ENCODE results near the gene PRM2. TPM values are rescaled to one million over a fixed set of nuclear protein-coding genes. Genes with fewer than 3 reads are reported as not detected.

Gene PRM2
- total RNA-seq, 1 donor from 2014 or later: not detected

- H3K9me3 Mint-ChIP-seq: no peaks in the 10 kb centered on the region
- H3K36me3 Mint-ChIP-seq: no peaks in the 10 kb centered on the region
- no peaks in the 10 kb centered on the region for H3K27me3 Mint-ChIP-seq (ENCODE audit: low read depth)
- no peak overlapping the region for H3K4me3 Mint-ChIP-seq
- H3K4me1 Mint-ChIP-seq: no peaks in the 10 kb centered on the region
- no peak overlapping the region for H3K27ac Mint-ChIP-seq
- no peak for TF ChIP-seq CTCF (IDR thresholded peaks at IDR 0.05; ENCODE audit: unreplicated experiment)
- no peak for DNase-seq (ENCODE audit: low spot score in 2 of 2, unreplicated experiment in 2 of 2)
These were observed 31.0 kb downstream of the PRM2 start for GRCh38 chr16:11245222-11245737.

GRCh38 chr16:11242658-11243057, 33.6 kb downstream of the PRM2 start:
- no peak for TF ChIP-seq CTCF (IDR thresholded peaks at IDR 0.05; ENCODE audit: unreplicated experiment)
- no peak overlapping the region for H3K27ac Mint-ChIP-seq
- no peak for DNase-seq (ENCODE audit: low spot score in 2 of 2, unreplicated experiment in 2 of 2)
- no peaks in the 10 kb centered on the region for H3K36me3 Mint-ChIP-seq
- H3K27me3 Mint-ChIP-seq (ENCODE audit: low read depth): no peaks in the 10 kb centered on the region
- no peaks in the 10 kb centered on the region for H3K9me3 Mint-ChIP-seq
- no peaks in the 10 kb centered on the region for H3K4me1 Mint-ChIP-seq
- no peak overlapping the region for H3K4me3 Mint-ChIP-seq

GRCh38 chr16:11241480-11242204, 34.6 kb downstream of the PRM2 start:
- no peak for TF ChIP-seq CTCF (IDR thresholded peaks at IDR 0.05; ENCODE audit: unreplicated experiment)
- no peak overlapping the region for H3K27ac Mint-ChIP-seq
- DNase-seq (ENCODE audit: low spot score in 2 of 2, unreplicated experiment in 2 of 2): no peak
- no peaks in the 10 kb centered on the region for H3K36me3 Mint-ChIP-seq
- no peaks in the 10 kb centered on the region for H3K27me3 Mint-ChIP-seq (ENCODE audit: low read depth)
- H3K4me1 Mint-ChIP-seq: no peaks in the 10 kb centered on the region
- H3K9me3 Mint-ChIP-seq: no peaks in the 10 kb centered on the region
- H3K4me3 Mint-ChIP-seq: no peak overlapping the region

GRCh38 chr16:11240636-11241473, 35.4 kb downstream of the PRM2 start:
- no peak for TF ChIP-seq CTCF (IDR thresholded peaks at IDR 0.05; ENCODE audit: unreplicated experiment)
- DNase-seq (ENCODE audit: low spot score in 2 of 2, unreplicated experiment in 2 of 2): no peak
- Mint-ChIP-seq H3K4me1 (no peaks in the 10 kb centered on the region), H3K4me3 (no peak overlapping the region), H3K27me3 (ENCODE audit: low read depth) (no peaks in the 10 kb centered on the region), H3K9me3 (no peaks in the 10 kb centered on the region), H3K36me3 (no peaks in the 10 kb centered on the region), H3K27ac (no peak overlapping the region)

GRCh38 chr16:11239644-11240632, 36.3 kb downstream of the PRM2 start:
- no peak for TF ChIP-seq CTCF (IDR thresholded peaks at IDR 0.05; ENCODE audit: unreplicated experiment)
- Mint-ChIP-seq H3K27me3 (ENCODE audit: low read depth) (no peaks in the 10 kb centered on the region), H3K4me3 (no peak overlapping the region), H3K9me3 (no peaks in the 10 kb centered on the region), H3K36me3 (no peaks in the 10 kb centered on the region), H3K4me1 (no peaks in the 10 kb centered on the region), H3K27ac (no peak overlapping the region)
- no peak for DNase-seq (ENCODE audit: low spot score in 2 of 2, unreplicated experiment in 2 of 2)

Data from mesothelial cell of epicardium (in vitro differentiated cells).